Kidney (tissue), 14 donors: ENCODE measurements around the gene AARSD1. TPM values are rescaled to one million over a fixed set of nuclear protein-coding genes. Genes with fewer than 3 reads are reported as not detected.
"Not testable (repeated sequence)": the region's sequence is repeated elsewhere in the genome, so short reads cannot be mapped to it uniquely, and the experiment has no call there.

Experiments used
- DNase-seq, 5 donors: peaks; one replicate each; pipeline ENCODE4 v3.0.0-alpha.2; 2013 to 2020
- FAIRE-seq: peaks from 2 replicates; lab custom pipeline; 2012; peaks lifted over from hg19 to GRCh38; lab: Jason Lieb, UNC
- H3K27ac ChIP-seq, 2 donors: one replicate each; pipeline ENCODE4 v1.7.0; 2013; ENCODE audit warnings: low read depth in 2 of 2, low read length in 2 of 2, inconsistent platforms in 1 of 2
- H3K27me3 ChIP-seq: one replicate; pipeline ENCODE4 v1.7.1; 2013; ENCODE audit warnings: low read length, inconsistent platforms; ENCODE audit not compliant: control insufficient read depth, insufficient read depth
- H3K36me3 ChIP-seq, 3 donors: one replicate each; pipeline versions ENCODE4 v1.7.0 to v1.7.1; 2013; ENCODE audit warnings: low read length in 3 of 3, control low read depth in 1 of 3, inconsistent platforms in 1 of 3; ENCODE audit not compliant: insufficient read depth in 3 of 3, control insufficient read depth in 2 of 3
- H3K4me1 ChIP-seq, 3 donors: one replicate each; pipeline versions ENCODE4 v1.7.0 to v1.7.1; 2013; ENCODE audit warnings: low read length in 3 of 3, inconsistent platforms in 1 of 3, low read depth in 1 of 3; ENCODE audit not compliant: control insufficient read depth in 2 of 3, insufficient read depth in 2 of 3
- H3K4me3 ChIP-seq, 3 donors: one replicate each; pipeline versions ENCODE4 v1.7.0 to v1.8.1; 2013; ENCODE audit warnings: low read length in 3 of 3, control low read depth in 1 of 3, inconsistent platforms in 1 of 3
- H3K9ac ChIP-seq, 3 donors: one replicate each; pipeline versions ENCODE4 v1.7.0 to v1.7.1; 2013; ENCODE audit warnings: low read length in 3 of 3, control low read depth in 1 of 3, inconsistent platforms in 1 of 3
- H3K9me3 ChIP-seq, 3 donors: one replicate each; pipeline versions ENCODE4 v1.7.0 to v1.7.1; 2013; ENCODE audit warnings: low read length in 3 of 3, control low read depth in 1 of 3, inconsistent platforms in 1 of 3; ENCODE audit not compliant: control insufficient read depth in 2 of 3, insufficient read depth in 1 of 3
- CTCF ChIP-seq: IDR thresholded peaks from 3 replicates; pipeline ENCODE4 v1.5.1; 2012; ENCODE audit warnings: mild to moderate bottlenecking, moderate library complexity, borderline replicate concordance; ENCODE audit not compliant: insufficient read depth; ENCODE audit errors: extremely low read depth
- intact Hi-C: fragments of 100-400 bp; cut with DNase I; formaldehyde crosslinking; loops from one replicate; pipeline ENCODE4 v1.11.1; 2022
- polyA plus RNA-seq: library from polyadenylated mRNA; stranded (reverse); fragments of 350-450 nt; fragmentation: Illumina TruSeq; extraction: RNeasy Lipid Tissue Mini Kit (QIAGEN cat#74804); gene quantifications from one replicate; pipeline ENCODE4 v1.2.3, GENCODE V29; 2014; ENCODE audit warnings: low read depth, low replicate concordance; ENCODE audit not compliant: insufficient read depth
- total RNA-seq: library from RNA; stranded (reverse); fragmentation: NEBNext Ultra II Directional; extraction: Animal tissue kit (Norgen Biotek cat#: 25700); gene quantifications from one replicate; pipeline ENCODE4 v1.2.1, GENCODE V29; 2021
- donor health status: control.
- donor health status: control.
- donor health status: control.
- donor health status: control.
- donor health status: control.
- donor health status: DM: yes; HTN: yes; CAD: no.
- donor health status: Normal renal cell carcinoma (clear cell type).

Gene AARSD1
- total and polyA plus RNA-seq, 2 donors from 2014 or later = 35.8 to 45.6 TPM

GRCh38 chr17:42980274-42980765, 16.1 kb upstream of the AARSD1 start, which contains the start of gene RUNDC1:
RUNDC1 (plus strand) TSS chr17:42980565; CDS start chr17:42980577, 12 bp downstream.
- Histone ChIP-seq H3K27ac (peak within 1 kb of the TSS; percentile 58 to 72), H3K4me3 (peak within 1 kb of the TSS; percentile 59 to 92 (median 89)), H3K36me3 (peaks cover 0 to 2% (median 0%) of the 10 kb centered on the region in 3 donors), H3K27me3 (no peaks in the 10 kb centered on the region), H3K9ac (peak within 1 kb of the TSS; percentile 41 to 76 (median 73)), H3K9me3 (no peaks in the 10 kb centered on the region), H3K4me1 (peaks cover 0 to 16% (median 0%) of the 10 kb centered on the region in 3 donors)
- TF ChIP-seq CTCF = no peak
- FAIRE-seq (no peak), DNase-seq (peak; percentile 94 to 98 (median 96))
- intact Hi-C loops = no loop called here

DNA sequence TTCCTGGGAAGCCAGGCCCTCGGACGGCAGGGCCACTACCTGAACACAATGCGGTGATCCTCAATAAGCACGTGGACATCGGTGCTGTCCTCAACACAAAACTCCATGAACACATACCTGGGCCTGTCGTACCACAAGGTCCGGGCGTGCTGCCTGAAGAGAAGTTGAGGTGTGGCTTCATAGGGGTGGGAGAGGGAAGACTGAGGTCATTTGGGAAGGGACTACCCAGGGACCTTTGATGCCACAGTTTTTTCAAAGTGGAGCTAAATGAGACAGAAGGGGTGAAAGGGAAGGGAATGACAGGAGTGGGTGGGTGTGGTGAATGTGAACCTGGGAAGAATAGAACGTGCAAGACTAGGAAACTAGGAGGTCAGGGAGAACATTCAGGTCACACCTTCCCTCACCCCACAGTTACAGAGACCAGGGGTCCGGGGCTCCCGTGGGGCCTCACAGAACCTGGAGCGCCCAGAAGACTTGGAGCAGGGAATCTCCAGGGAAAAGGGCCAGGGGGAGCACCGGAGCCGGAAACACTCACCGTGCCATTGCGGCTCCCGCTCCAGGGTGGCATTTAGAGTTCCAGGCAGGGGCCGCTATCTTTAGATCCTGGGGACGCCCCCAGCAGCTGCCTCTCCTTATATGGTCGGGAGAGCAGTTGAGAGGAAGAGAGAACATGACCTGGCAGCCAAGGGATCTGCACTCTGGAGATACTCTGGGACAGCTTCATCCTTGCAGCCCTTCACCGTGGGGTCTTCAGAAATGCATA, 15.4 kb upstream of the AARSD1 start, which contains the start of gene PTGES3L:
Gene PTGES3L (minus strand): TSS at position 570 of the 763 bp plus-strand sequence. CDS start 27 bp downstream, at position 543.
- TF ChIP-seq CTCF = no peak
- FAIRE-seq = no peak
- peak in 4 of 5 donors; percentile 48 to 83 (median 74) for DNase-seq

GRCh38 chr17:42975701-42976100, 11.4 kb upstream of the AARSD1 start:
- intact Hi-C loops, FAIRE-seq, H3K36me3 ChIP-seq, H3K27ac ChIP-seq, H3K9me3 ChIP-seq, H3K27me3 ChIP-seq, H3K4me3 ChIP-seq, H3K4me1 ChIP-seq: not testable (repeated sequence)
- peak overlapping the region in 1 of 3 donors; percentile 19 for H3K9ac ChIP-seq
- DNase-seq = peak in 4 of 5 donors; percentile 48 to 65 (median 60)

More for the DNA sequence above, 15.4 kb upstream of the AARSD1 start, which contains the start of gene PTGES3L:
- Histone ChIP-seq H3K9me3 (no peaks in the 10 kb centered on the region), H3K4me1 (peaks cover 0 to 16% (median 0%) of the 10 kb centered on the region in 3 donors), H3K4me3 (peak within 1 kb of the TSS; percentile 59 to 92 (median 89)), H3K27me3 (no peaks in the 10 kb centered on the region), H3K36me3 (no peaks in the 10 kb centered on the region), H3K9ac (peak within 1 kb of the TSS; percentile 41 to 76 (median 73)), H3K27ac (peak within 1 kb of the TSS; percentile 58 to 72)
- intact Hi-C loops = no loop called here

- FAIRE-seq (no peak), DNase-seq (peak in 1 of 5 donors; percentile 16)
- Histone ChIP-seq H3K4me3 (no peak overlapping the region), H3K27me3 (no peaks in the 10 kb centered on the region), H3K9me3 (no peaks in the 10 kb centered on the region), H3K27ac (no peak overlapping the region), H3K4me1 (peaks cover 0 to 9% (median 0%) of the 10 kb centered on the region in 3 donors), H3K9ac (peak overlapping the region in 1 of 3 donors; percentile 19), H3K36me3 (no peaks in the 10 kb centered on the region)
- TF ChIP-seq CTCF = no peak
- intact Hi-C loops = no loop called here
Measured at GRCh38 chr17:42975265-42975664, 11.0 kb upstream of the AARSD1 start.

DNA sequence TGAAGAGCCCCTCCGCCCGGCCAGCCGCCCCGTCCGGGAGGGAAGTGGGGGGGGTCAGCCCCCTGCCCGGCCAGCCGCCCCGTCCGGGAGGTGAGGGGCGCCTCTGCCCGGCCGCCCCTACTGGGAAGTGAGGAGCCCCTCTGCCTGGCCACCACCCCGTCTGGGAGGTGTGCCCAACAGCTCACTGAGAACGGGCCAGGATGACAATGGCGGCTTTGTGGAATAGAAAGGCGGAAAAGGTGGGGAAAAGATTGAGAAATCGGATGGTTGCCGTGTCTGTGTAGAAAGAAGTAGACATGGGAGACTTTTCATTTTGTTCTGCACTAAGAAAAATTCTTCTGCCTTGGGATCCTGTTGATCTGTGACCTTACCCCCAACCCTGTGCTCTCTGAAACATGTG, 9.1 kb upstream of the AARSD1 start:
- not testable (repeated sequence) for FAIRE-seq

More for the DNA sequence above, 9.1 kb upstream of the AARSD1 start:
- H3K4me3 ChIP-seq, H3K36me3 ChIP-seq, H3K9ac ChIP-seq, H3K27ac ChIP-seq, H3K4me1 ChIP-seq, intact Hi-C loops, DNase-seq, H3K9me3 ChIP-seq, H3K27me3 ChIP-seq: not testable (repeated sequence)
